GM21786 (cell line): ENCODE measurements around the gene SLC25A5.
A peak's percentile ranks its signal among the peaks of the same experiment; 100 is the strongest.
"Not testable (repeated sequence)": the region's sequence is repeated elsewhere in the genome, so short reads cannot be mapped to it uniquely, and the experiment has no call there.

ENCODE experiments used
- ATAC-seq: cut with Tn5 transposase; IDR thresholded peaks from one replicate; pipeline ENCODE4 v1.9.1; 2021; ENCODE audit not compliant: unreplicated experiment

The SLC25A5 gene

DNA sequence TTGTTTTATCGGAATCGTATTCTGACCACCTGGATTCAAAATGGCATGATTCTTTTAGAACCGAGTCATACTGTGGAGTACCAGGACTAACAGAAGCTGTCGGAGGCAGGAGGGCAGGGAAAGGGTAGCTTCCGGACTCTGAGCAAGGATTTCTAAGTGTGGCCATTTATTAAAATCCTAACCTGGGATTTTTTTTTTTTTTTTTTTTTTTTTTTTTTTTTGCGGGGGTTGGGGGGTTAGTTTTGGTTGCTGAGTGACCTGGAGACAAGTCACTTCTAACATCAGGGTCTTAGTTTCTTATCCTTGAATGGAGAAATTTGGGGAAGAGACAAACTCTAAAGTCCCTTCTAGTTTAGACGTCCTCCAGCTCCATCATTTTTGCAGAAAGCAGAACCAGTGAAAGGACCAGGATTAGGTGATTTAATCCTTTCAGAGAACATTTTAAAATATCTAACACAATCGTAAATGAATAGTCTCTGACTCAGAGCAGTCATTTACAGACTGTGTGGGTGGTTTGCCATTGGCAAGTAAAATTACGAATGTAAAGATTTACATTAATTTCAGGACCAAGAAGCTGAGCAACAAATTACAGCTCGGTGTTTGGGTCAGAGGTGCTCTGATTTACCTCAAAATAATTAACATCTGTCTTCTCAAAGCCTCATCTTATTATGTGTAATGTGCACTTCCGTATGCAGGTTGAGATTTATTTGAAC, 7.3 kb downstream of the SLC25A5 start:
- ATAC-seq: no peak

DNA sequence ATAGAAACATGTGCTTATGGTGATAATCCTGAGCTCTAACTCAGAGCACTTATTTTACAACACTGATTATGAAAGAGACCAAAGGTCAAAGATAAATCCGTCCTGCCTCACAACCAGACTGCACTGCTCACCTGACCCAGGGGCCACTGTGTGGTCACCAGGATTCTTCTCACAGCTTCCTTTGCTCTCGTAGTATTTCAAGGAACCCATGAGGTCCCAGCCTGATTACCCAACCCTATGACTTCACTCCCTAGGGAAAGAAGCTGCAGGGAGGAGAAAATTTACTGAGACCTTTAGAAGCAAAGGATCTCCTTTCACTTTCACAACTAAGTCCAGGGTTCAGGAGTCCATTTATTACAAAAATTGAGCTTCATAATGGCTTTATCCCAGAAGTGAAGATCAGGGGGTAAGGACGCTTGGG, 9.6 kb downstream of the SLC25A5 start:
- no peak for ATAC-seq

DNA sequence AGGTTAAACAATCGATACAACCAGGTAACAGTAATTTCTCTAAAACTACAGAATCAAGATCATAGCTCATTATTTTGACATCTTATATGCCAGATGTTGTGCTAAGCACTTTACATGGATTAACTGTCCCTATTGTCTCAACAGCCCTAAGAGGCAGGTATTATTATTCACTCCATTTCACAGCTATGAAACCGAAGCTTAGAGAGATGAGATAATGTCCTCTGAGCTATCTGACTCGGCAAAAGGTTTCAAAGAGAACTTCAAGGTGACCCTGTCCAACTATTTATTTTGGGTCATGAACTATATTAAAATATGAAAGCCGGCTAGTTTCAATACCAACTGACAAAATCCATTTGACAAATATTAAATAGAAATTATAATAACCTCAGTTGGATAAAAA, 10.3 kb downstream of the SLC25A5 start:
- no peak for ATAC-seq

DNA sequence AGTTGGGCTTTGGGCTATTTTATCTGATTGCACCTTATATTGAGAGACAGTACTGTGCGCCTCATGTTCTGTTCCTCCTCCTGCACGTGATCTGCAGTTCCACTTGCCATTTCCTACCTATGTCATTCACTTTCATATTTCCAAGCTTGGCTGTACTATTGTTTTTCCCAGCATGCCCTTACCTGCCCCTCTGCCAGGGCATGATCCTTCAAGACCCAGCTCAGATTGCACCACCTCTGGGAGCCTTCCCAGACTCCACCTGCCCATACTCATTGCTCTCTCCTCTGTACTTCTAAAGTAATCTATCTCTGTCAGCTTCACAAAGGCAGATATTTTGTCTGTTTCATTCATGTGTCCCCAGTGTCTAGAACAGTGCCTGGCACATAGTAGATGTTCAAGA, 11.6 kb downstream of the SLC25A5 start:
- ATAC-seq: no peak

DNA sequence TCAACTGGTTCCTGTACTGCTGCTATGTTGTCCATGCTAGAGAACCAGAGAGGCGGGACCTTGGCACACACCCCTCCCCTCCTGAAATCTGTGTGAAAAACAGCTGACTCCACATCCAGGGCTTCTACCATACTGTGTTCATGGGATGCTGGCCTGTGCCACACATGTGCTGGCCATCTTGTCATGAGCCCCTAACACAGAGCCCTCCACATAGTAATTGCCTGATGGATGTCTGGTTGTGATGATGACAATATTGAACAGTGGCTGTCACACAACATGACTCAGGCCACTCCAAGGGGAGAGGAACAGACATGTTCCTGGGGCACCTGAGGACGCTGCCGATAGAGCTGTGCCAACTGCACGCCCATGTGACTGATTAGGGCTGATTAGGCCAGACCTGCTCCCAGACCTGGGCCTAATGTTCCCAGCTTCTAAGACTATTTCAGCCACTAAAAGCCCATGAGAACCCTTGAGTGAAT, 13.1 kb downstream of the SLC25A5 start:
- no peak for ATAC-seq

DNA sequence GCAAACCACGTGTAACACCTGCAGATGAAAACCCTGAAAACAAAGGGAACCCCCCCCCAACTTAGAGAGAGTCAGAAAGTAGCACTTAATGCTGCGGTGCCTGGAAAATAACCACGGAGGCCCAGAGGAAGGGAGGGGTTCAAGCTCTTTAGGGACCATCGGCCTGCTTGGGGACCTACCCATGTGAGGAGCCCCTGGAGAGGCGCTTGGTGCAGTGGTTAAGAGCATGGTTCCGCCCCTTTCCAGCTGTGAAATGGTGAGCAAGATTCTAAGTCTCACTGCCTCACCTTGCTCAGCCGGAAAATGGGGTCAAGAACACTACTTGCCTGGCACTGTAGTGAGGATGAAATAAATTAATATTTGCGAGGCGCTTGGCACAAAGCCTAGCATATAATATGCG, 13.8 kb downstream of the SLC25A5 start:
- ATAC-seq: peak; percentile 46

DNA sequence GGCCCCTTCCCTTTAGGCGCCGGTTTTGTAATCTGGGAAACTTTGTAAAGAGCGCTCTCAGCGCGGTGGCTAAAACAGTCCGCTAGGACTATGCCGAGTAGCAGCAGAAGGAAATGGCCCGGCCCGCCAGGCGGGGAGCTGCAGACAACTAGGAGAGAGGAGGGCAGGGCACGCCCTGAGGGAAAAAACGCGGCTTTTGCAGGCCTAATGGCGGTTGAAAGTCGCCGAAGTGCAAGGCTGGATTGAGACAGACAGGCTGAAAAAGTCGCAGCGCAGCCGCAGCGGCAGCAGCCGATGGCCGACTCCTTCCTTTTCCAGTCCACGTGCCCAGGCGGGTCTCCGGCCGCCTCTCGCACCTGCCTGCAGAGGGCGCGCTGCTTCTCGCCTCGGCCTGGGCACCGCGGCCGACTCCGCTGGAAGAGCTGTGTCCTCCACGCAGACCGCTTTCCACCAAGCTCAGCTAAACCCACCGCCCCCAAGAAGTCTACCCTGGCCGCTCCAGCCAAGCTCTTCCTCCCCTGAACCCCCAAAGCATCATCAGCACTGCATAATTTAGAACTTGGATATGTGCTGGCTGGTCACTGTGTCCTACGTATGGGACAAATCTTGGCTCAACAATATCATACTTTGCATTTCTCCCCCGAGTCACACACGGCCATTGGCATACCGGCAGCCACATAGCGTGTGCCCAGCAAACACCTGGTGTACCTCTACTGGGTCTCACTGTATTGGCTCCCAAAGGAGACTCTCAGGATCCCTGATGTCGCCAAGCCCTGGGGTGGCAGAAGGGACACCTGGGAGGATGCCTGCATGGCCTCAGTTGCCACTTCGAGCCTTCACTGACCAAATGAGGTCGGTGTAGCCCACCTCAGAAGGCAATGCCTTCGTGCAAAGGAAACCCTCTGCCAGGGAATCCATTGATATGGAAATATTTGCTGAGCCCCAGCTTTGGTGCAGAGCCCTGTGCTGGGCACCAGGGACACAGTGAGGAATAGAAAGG, 14.5 kb downstream of the SLC25A5 start:
- ATAC-seq: peak; percentile 63

DNA sequence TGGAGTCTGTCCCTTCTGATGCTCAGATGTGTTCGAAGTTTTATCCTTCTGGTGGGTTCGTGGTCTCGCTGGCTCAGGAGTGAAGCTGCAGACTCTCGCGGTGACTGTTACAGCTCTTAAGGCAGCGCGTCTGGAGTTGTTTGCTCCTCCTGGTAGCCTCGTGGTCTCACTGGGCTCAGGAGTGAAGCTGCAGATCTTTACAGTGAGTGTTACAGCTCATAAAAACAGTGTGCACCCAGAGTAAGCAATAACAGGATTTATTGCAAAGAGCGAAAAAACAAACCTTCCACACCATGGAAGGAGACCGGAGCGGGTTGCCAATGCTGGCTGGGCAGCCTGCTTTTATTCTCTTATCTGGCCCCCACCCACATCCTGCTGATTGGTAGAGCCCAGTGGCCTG, 18.5 kb downstream of the SLC25A5 start:
- ATAC-seq: no peak

DNA sequence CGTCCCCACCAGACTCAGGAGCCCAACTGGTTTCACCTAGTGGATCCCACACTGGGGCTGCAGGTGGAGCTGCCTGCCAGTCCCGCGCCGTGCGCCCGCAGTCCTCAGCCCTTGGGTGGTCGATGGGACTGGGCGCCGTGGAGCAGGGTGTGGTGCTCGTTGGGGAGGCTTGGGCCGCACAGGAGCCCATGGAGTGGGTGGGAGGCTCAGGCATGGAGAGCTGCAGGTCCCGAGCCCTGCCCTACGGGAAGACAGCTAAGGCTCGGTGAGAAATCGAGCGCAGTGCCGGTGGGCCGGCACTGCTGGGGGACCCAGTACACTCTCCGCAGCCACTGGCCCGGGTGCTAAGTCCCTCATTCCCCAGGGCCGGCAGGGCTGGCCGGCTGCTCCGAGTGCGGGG, 19.5 kb downstream of the SLC25A5 start:
- not testable (repeated sequence) for ATAC-seq

DNA sequence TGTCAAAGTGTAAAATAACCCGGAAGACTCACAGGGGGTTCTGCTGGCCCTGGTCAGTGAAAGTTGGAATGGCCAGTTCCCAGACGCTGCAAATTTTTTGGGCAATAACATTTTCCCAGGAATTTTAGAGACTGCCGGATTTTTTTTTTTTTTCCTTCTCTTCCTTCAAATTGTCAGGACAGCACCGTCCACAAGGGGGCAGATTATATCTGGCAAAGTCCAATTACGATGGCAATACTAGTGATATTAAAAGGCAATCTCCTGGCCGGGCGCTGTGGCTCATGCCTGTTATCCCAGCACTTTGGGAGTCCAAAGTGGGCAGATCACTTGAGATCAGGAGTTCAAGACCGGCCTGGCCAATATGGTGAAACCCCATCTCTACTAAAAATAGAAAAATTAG, 20.5 kb downstream of the SLC25A5 start:
- ATAC-seq: no peak

DNA sequence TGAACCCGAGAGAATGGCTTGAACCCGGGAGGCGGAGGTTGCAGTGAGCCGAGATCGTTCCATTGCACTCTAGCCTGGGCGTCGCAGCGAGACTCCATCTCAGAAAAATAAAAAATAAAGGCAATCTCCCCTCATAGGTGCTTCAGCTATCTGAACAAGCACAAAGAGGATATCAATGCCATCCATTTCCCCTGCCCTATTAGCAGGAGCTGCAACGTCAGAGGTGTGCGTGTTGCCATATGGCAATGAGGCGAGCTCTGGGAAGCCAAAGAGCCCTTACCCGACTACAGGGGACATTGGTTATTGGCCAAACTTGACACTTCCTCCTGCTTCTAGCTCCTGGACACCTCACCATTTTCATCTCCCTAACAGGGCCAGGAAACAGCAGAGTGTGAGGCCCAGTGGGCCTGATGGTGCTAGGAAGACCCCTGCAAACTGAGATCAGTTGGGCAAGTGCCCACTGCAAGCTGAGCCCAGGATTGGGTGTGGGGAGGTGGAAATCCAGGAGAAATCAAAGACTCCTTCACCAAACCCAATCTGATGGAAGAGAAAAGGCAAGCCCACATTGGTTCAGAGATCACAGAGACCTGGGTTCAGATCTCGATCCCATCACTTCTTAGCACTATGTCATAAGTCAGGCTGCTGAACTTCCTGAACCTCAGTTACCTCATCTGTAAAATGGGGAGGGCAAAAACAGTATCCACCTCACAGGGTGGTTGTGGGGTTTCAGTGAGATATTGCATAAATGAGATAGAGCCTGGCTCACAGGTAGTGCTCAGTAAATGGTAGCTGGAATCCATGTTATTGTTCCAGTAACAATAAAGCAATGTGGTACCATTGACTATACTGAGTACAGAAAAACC, 21.2 kb downstream of the SLC25A5 start:
- ATAC-seq: no peak

DNA sequence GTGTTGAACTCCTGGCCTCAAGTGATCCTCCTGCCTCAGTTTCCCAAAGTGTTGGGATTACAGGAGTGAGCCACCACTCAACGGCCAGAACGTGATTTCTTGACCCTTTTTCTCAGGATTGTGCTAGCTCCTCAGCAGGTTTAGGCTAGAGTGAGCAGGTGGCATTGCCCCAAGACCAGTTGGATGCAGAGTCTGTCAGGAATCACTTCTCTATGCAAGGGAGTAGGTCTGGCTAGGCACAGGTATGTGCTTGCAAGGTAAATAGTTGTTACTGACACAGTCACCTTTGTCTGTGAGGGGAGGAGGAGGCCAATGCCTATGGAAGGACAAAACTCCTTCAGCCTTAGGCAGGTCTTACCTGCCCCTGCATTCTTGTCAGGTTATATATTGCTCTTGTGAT, 24.2 kb downstream of the SLC25A5 start:
- ATAC-seq: no peak

DNA sequence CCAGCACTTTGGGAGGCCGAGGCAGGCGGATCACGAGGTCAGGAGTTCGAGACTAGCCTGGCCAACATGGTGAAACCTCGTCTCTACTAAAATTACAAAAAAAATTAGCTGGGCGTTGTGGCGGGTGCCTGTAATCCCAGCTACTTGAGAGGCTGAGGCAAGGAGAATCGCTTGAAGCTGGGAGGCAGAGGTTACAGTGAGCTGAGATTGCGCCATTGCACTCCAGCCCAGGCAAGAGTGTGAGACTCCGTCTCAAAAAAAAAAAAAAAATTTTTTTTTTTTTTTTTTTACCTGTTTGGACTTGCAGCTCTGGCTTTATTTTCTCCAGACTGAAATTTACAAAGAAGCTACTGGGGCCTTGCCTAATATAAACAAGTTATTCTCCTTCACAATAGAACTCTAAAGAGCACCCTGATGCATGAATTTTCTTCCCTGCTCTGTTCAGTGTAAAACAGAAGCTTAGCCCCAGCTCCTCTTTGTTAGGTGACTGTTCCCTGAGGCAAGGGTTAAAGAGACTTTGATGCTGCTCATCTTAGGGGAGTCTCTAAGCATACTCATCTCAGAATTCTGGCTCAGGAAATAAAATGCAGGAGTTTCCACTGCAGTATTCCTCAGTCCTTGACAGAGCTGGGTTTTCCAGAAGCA, 25.7 kb downstream of the SLC25A5 start:
- not testable (repeated sequence) for ATAC-seq

DNA sequence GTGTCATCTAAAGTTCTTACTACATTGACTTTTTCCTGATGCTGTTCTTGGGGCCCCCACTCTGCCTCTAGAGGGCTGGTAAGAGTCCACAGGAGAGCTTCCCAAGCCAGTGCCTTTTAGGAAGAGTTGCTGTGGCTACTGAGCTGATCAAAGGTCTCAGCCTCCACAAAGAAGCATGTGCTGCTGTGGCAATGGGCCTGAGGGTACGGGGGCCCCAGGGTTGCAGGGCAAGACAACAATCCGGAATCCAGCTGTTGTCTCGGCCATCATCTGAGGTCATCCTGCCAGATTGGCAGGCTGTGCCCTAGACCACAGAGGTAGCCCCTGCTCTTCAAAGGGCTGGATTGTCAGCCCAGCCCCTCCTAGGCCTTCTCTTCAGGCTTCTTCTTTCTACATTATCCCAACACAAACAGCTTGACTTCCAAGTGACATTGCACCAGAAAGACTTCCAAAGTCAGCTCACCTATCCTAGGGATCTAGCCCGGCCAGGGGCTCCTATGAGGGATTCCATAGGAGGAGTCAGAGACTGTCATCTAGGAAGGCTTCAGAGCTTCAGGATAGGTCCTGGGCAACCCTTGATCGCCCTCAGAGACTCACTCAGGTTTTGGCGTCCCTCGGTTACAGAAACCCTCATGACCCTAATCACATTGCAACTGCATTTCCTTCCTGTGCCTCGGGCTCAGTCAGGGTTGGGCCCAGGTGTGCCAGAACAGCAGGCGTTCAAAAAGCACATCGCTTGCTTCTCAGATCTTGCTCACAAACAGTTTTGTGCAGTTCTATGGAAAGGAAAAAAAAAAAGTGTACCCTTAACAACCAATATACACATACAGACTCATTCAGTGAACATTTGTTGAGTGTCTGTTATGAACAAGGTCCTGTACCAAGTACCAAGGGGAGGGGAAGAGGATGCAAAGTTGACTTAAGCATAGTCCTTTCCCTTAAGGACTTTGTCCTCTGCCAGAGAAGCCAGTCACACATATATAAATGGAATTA, 27.8 kb downstream of the SLC25A5 start:
- no peak for ATAC-seq

DNA sequence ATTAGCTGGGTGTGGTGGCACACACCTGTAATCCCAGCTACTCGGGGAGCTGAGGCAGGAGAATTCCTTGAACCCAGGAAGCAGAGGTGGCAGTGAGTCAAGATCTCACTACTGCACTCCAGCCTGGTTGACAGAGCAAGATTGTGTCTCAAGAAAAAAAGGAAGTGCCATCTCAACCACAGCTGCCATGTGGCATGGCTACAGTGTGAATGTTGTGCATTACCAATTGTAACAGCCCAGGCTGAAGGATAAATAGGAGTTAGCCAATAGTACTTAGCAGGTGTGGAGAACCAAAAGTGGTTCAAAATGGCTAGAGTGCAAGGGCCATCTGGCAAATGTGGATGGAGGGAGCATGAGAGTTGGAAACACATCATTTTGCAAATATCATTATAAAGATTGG, 28.9 kb downstream of the SLC25A5 start:
- no peak for ATAC-seq

DNA sequence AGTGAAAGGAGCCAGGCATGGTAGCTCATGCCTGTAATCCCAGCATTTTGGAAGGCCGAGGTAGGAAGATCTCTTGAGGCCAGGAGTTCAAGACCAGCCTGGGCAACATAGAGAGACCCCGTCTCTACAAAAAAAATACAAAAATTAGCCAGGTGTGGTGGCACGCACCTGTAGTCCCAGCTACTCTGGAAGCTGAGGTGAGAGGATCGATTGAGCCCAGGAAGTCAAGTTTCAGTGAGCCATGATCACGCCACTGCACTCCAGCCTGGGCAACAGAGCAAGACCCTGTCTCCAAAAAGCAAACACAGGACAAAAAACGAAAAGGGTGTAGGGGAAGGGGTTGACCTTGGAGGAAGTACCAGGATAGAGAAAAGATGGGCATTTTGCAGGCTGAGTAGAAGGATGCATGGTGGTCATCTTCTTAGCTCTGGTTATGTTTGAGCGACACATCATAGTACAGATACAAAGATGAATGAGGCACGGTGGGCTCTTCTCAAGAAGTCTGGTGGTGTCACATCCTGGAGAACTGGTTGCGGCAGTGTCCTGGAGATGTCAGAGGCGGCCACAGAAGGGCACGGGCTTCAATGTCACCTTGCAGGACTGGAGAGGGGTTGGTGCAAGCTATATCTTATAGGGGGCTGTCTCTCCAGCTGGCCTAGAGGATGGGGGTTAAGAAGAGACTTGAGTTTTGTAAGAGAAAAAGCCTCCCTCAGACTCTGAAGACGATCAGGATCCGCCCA, 32.0 kb downstream of the SLC25A5 start:
- no peak for ATAC-seq

DNA sequence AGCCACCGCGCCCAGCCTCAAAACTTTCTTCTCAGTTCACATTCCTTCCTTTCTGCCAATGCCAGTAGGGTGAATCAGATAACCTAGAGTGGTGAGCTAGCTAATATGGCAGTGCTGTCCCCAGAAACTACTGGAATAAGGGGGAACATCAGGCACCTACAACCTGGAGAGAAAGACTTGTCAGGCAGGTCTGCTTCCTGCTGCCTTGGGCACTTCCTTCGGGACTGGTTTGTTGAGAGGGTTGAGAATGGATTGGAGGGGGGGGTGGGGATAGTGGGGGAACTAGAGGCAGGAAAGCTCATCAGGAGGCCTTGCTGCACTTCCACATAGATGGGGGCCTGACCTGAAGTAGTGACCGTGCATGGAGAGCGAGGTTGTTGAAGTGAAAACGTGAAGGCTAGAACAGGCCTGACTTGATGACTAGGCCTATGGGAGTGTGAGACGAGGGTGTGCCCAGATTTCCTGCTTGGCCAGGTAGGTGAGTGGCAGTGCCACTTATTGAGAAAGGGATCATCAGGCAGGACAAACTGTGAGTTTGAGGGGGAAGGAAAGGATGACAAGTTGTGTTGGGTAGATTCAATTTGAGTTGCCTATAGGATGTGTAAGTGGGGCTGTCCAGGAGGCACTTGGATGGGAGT, 33.4 kb downstream of the SLC25A5 start:
- no peak for ATAC-seq
